Dermis blood vessel endothelial cell (primary cell): ENCODE results near the gene NPIPB2. TPM values are rescaled to one million over a fixed set of nuclear protein-coding genes. Genes with fewer than 3 reads are reported as not detected.
"Not testable (repeated sequence)": the region's sequence is repeated elsewhere in the genome, so short reads cannot be mapped to it uniquely, and the experiment has no call there.

ENCODE experiments used
- DNase-seq: peaks from one replicate; pipeline ENCODE4 v3.0.0; 2010
- total RNA-seq: library from RNA; depleted of rRNA; stranded (reverse); fragments of >200 nt; gene quantifications from 2 replicates; pipeline ENCODE4 v1.2.3, GENCODE V29; 2014

Gene NPIPB2
- total RNA-seq, 1 donor from 2014 or later = 3.6 TPM

GRCh38 chr16:11957591-11958395, 15.9 kb upstream of the NPIPB2 start:
- no peak for DNase-seq

GRCh38 chr16:11956558-11956957, 14.7 kb upstream of the NPIPB2 start:
- DNase-seq = no peak

- peak; percentile 31 for DNase-seq
Observed at GRCh38 chr16:11955713-11956123, 13.9 kb upstream of the NPIPB2 start.

- not testable (repeated sequence) for DNase-seq
Observed at GRCh38 chr16:11953576-11953975, 11.7 kb upstream of the NPIPB2 start.

GRCh38 chr16:11950388-11950787, 8.5 kb upstream of the NPIPB2 start:
- DNase-seq = no peak

GRCh38 chr16:11949527-11949926, 7.7 kb upstream of the NPIPB2 start:
- DNase-seq = peak; percentile 57

GRCh38 chr16:11948819-11949218, 7.0 kb upstream of the NPIPB2 start:
- DNase-seq = no peak

GRCh38 chr16:11946433-11946832, 4.6 kb upstream of the NPIPB2 start:
- no peak for DNase-seq

- not testable (repeated sequence) for DNase-seq
Observed at GRCh38 chr16:11927350-11927749, 14.5 kb downstream of the NPIPB2 start.

GRCh38 chr16:11924046-11924445, 17.8 kb downstream of the NPIPB2 start:
- DNase-seq = not testable (repeated sequence)

- peak; percentile 57 for DNase-seq
Observed at GRCh38 chr16:11916524-11917285, 25.1 kb downstream of the NPIPB2 start.

GRCh38 chr16:11915644-11916523, 26.0 kb downstream of the NPIPB2 start, which contains the start of gene GSPT1:
GSPT1 (minus strand) TSS chr16:11915956; CDS start chr16:11915720, 236 bp downstream.
- DNase-seq = peak; percentile 99

- DNase-seq = peak; percentile 49
Observed at GRCh38 chr16:11915114-11915643, 26.7 kb downstream of the NPIPB2 start.

- peak; percentile 53 for DNase-seq
Observed at GRCh38 chr16:11914210-11915113, 27.4 kb downstream of the NPIPB2 start.

GRCh38 chr16:11913425-11914079, 28.3 kb downstream of the NPIPB2 start:
- DNase-seq = peak; percentile 29

- no peak for DNase-seq
Observed at GRCh38 chr16:11909653-11910545, 31.9 kb downstream of the NPIPB2 start.

- no peak for DNase-seq
Observed at GRCh38 chr16:11907160-11907970, 34.5 kb downstream of the NPIPB2 start.

GRCh38 chr16:11903906-11904305, 37.9 kb downstream of the NPIPB2 start:
- no peak for DNase-seq

GRCh38 chr16:11901091-11901490, 40.8 kb downstream of the NPIPB2 start:
- DNase-seq = peak; percentile 69
